ENCODE data around the gene RIPOR3.
A peak's percentile ranks its signal among the peaks of the same experiment; 100 is the strongest.
"Not testable (repeated sequence)": the region's sequence is repeated elsewhere in the genome, so short reads cannot be mapped to it uniquely, and the experiment has no call there.

The RIPOR3 gene

DNA sequence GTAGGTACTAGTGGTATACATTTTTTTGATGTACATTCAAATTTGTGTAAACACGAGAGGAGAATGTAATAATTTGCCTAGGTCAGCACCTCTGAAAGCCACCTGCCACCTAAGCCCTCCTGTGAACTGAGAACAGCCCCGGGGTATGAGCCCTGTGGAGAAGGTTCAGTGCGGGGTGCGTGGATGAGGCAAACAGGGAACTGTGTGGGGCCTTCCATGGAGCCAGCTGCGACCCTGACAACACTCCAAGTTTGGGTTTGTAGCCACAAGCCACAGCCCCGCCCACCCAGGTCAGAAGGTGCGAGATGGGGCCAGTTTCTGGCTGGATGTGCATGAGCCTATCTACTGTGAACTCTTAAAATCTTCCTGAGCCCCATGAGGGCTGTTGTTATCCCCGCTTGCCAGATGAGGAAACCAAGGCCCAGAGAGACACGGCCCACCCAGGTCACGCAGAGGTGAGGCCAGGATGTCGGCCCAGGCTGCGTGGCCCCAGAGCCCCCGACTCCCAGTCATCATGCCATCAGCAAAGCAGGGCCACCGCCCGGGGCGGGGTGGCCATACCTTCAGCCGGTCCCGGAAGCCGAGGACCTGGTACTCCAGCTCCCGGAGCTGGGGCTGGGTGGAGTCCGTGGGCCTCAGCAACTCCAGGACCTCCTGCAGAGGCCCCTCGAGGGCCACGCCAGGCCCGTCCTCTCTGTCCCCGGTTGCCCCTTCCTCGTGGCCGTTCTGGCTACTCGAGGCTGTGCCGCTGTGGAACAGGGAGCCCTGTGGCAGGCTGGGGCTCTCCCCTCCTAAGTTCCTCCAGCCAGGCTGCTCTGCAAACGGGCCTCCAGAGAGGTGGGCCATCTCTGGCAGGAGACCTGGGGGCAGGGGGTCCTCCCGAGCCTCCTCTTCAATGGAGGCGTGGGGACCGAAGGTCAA, 89.6 kb downstream of the RIPOR3 start:
- DNase-seq: no peak

DNA sequence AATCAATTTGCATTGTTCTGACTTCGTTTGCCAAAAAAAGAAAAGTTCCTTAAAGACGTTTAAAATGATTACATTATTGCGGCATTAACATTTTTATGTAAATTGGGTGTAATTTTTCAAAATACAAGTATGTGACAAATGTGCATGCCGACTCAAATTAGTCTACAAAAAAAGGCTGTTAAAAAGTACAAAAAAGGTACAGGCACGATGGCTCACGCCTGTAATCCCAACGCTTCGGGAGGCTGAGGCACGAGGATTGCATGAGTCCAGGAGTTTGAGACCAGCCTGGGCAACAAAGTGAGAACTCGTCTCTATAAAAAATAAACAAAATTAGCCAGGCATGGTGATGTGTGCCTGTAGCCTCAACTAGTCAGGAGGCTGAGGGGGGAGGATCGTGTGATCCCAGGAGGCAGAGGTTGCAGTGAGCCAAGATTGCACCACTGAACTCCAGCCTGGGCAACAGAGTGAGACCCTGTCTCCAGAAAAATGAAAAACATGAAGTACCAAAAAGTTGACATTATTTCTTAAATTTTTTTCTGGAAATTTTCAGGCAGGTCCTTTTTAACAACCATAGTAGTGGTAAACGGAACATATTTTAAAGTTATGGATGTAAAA, 91.0 kb downstream of the RIPOR3 start:
- DNase-seq: no peak

DNA sequence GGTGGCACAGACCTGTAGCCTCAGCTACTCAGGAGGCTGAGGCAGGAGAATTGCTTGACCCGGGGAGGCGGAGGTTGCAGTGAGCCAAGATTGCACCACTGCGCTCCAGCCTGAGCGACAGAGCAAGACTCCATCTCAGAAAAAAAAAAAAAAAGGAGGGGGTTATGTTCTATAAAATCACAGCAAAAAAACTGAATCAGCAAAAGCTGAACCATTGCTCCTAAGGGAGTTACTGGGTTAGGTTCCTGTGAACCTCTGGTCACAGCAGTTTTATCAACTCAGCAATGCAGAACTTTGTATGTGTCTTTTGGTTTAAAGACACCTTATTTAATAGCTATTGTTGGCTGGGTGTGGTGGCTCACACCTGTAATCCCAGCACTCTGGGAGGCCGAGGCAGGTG, 92.6 kb downstream of the RIPOR3 start:
- not testable (repeated sequence) for DNase-seq

DNA sequence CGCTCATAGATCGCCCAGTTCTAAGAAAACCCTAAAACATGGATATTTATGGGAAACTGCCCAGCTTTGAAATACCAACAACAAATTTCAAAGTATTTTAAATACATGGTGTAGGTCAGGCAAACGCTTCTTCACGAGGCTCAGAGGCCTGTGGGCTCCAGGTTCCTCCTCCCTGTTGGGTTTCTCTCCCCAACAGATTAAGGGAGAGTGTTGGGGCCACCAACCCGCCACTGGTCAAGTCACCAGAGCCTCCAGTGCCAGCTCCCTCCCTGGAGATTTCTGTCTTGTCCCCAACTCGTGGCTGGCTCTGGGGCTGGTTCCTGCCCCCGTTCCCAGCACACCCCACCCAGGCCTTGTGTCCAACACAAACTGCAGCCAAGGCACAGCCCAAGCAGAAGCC, 93.3 kb downstream of the RIPOR3 start:
- DNase-seq: no peak

DNA sequence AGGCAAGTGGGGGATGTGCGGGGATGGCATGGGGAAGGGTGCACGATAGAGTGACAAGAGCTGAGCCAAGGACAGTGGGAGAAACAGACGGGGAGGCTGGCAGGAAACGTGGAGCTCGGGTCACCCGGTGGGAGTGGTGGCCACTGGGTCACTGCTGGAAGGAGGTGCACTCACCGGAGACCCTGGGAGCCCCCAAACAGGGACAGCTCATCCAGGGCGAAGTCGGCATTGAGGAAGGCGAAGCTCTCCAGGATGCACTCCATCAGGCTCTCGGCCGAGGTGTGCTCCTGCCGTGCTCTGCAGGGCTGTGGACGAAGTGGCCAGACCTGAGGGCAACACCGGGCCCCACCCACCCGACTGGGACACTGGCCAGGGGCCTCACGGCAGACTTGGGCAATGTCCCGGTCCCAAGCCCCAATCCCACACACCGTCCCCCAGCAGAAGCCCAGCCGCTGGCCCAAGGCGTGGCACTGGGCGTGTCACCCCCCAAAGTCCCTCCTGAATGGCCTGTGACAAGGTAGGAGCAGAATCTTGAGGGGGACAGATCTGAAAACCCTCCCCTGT, 93.9 kb downstream of the RIPOR3 start:
- no peak for DNase-seq

DNA sequence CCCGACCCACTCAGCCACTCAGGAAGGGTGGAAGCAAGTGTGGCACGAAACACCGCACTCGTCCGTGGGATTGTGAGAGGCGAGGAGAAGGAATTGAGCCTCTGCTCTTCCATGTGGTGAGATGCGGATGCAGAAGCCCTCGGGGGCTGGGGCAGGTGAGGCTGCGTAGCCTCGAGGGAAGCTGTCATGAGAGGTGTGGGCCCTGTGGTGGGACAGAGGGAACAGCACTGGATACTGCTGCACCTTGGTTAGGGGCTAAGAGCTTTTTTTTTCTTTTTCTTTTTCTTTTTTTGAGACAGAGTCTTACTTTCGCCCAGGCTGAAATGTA, 94.7 kb downstream of the RIPOR3 start:
- no peak for DNase-seq

DNA sequence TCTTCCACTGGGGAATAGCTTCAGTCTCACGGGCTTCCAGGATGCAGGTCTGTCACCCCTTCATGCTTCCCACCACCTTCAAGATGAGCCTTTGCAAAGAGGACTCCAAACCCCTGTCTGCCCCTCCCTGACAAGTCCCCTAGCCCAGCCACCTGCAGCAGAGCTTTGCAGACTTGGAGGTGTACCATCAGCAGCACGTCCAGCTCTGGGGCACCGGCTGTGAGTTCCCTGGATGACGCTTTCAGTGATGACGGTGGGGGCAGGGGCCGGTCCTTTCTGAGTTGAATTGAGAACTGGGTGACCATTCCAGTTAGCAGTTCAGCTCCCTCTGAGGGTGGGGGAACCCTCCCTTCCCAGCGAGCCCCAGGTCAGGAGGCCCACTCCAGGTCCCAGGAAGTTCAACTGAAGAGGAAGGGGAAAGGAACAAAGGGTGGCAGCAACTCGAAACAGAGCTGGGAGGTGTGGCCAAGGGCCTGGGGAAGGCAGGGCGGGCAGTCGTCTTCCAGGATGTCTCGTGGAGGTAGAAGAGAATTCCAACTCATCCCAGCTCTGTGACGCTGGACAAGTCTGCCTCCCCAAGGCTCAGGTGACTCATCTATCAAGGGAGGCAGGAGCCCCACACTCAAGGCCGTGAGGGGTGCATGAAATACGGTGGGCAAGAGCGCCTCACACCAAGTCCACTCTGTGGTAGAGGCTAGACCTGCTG, 95.2 kb downstream of the RIPOR3 start:
- DNase-seq: no peak

DNA sequence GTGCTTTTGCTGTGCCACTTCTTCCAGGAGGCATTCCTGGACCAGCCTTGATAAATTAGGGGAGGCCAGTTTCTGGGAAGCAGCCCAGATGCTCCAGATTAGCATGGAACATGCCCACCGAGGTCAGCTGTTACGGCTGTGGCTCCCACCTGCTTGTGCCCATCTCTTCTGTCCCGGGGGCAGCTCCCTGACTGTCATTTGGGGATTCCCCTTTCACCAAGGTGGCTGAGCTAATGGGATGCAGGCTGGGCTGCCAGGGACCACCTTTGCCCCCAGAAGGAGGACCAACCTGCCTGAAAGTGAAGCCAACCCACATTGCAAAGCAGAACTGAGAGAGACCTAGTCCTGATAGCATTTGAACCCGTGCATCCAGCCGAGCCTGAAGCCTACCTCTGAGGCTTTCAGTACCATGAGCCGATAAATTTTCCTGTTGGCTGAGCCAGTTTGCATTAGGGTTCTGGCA, 95.9 kb downstream of the RIPOR3 start:
- DNase-seq: no peak

DNA sequence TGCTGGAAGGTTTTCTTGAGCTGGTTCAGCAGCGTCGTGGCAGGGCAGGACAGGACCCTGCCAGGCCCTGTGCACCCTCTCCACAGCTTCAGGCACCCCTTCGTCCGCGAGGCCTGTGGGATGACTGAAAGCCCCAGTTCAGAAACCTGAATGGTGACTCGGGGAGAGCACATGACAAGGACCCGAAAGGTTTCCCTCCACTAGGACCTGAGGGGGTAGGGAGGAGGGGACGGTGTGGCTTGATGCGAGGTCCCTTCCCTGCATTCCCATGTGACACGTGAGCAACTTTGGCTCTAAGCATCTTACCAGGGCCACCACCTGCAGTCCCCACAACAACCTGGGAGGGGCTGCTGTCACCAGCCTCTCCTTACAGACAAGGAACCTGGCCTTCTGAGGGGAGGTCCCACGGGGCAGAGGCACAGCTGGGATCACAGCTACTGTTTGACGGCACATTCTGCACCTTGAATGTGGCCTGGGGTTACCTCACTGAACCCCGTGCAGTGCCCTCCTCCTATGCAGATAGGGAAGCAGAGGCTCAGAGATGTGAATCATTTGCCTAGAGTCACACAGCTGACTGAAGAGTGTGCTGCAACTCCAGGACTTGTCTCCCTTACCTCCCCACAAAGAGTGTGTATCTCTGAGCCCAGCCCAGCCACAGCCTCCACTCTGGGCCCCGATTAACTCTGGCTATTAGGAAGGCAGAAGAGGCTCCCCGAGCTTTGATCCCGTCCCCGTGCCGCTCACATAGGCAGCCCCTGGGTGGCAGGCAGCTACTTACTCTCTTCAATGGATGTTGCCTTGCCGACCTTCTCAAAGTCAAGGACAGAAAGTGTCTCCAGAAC, 96.5 kb downstream of the RIPOR3 start:
- peak; percentile 23 for DNase-seq

DNA sequence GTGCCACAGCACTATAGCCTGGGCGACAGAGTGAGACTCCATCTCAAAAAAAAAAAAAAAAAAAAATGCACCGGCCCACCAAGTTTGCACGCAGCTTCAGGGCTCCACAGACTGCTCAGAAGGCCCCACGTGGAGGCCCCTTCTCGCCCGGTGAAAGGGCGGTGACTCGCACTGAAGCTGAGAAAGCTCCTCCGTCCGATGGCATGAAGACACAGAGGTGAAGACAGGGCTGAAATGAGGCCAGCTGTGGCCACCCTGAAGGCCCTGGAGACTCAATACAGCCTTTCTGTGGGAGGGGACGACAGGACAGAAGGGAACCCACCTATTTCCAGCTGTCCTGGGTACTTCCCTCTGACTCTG, 97.1 kb downstream of the RIPOR3 start:
- DNase-seq: no peak

DNA sequence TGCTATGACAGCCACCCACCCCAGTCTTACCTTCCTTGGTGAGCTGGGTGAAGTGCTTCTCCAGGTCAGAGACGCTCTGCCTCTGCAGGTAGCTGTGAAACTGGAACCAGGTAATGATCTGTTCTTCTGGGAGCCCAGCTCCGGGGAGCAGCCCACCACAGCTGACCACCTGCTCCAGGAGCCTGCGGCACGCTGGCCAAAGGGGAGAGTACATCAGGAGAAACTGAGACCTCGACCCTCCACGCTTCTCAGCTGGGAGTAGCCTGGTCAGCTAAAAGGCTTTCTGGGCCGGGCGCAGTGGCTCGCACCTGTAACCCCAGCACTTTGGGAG, 98.4 kb downstream of the RIPOR3 start:
- DNase-seq: no peak

DNA sequence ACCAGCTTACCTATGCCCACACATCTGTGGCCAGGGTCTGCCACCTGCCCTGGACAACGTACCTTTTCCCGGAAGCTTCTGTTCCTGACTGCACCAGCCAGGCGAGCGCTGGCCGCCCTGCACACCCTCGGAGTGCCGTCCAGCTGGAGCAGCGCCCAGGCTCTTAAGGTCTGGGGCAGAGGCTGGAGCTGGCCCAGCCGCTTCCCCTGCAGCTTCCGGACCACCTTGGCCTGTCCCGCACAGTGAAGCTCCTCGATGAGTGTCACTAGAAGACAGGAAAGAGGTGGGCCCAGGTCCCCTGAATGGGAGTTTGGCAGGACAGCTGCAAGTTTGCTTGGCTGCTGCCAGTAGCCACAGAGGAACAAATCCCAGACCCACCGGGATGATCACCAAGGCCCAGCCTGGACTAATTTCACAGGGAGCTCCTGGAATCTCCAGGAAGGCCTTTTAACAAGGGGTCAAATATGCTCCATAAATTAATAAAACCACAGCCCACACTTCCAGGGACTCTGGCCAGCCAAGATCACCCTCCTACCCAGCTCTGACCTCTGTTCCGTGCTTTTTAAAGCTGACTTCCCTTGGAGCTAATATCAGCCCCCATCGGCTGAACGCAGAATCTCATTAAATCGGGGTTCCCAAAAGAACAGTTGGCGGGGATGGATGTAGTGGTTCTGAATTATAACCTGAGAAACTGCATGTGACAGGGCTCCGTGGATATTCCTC, 98.9 kb downstream of the RIPOR3 start:
- no peak for DNase-seq

DNA sequence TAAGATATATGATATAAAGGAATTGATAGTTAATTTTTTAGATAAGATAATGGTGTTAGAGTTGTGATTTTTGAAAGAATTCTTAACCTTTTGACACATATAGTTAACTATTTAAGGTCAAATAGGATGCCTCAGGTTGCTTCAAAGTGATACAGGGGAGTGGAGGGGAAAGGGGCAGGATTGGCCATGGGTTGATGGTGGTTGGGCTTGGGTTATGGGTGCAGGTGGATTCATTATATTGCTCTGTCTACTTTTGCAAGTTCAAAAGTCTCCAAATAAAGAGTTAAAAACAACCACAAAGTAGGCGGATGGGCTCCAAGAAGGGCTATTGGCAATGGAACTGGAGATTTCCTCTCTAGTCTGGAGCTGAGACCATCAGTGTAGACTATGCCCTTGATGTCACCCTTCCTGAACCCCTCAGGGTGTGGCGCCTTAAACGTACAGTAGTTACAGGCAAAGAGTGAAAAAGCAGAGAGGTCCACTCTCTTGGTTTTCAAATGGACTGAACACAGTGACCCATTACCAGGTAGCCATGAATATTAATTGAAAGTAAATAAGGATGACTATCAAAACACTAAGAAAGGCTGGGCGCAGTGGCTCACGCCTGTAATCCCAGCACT, 100.0 kb downstream of the RIPOR3 start:
- no peak for DNase-seq

DNA sequence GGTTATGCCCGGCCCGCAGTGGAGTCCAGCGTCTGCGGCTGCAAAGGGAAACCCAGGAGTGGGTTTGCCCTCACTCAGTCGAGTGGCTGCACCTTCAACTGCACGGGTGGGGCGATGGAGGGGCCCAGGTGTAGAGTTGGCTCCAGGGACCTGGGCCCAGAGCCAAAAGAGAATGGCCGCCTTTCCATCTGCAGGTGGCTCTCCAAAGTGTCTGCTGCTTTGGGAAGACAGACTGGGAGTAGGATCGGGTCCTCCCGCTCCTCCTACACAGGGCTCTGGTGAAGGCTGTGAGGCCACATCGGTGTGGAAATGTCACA, 101.0 kb downstream of the RIPOR3 start:
- no peak for DNase-seq

DNA sequence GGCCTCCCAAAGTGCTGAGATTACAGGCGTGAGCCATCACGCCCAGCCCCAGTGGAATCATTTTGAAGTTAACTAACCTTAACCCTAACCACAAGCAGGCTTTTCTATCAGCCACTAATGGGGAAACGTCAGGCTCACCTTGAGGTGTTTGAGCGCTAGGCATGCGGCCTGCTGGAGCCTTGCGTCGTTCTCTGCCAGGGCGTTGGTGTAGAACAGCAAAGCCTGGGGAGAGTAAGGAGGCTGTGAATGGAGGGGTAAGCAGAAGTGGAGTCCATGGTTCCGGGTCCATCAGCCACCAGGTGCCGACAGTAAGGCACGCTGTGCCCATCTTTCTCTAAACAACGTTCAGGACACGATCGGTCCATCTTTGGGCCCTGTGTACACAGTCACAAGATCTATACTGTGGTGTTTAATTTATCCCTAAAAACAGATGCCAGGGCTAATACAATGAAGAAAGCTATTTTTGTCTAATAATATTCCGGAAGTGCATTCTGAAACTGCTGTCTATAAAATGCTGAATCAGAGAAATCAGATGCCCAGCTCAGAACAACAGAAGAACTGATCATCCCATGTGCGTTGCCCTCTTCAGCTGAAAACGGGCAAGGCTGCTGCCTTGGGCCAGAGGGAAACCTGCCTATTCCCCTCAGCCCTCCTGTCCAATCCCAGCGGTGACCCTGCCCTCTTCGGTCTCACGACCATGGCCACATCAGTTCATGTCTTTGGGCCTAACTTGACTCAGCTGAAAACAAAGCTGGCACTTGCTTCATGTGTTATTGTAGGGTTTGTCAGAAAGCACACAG, 101.6 kb downstream of the RIPOR3 start:
- no peak for DNase-seq

DNA sequence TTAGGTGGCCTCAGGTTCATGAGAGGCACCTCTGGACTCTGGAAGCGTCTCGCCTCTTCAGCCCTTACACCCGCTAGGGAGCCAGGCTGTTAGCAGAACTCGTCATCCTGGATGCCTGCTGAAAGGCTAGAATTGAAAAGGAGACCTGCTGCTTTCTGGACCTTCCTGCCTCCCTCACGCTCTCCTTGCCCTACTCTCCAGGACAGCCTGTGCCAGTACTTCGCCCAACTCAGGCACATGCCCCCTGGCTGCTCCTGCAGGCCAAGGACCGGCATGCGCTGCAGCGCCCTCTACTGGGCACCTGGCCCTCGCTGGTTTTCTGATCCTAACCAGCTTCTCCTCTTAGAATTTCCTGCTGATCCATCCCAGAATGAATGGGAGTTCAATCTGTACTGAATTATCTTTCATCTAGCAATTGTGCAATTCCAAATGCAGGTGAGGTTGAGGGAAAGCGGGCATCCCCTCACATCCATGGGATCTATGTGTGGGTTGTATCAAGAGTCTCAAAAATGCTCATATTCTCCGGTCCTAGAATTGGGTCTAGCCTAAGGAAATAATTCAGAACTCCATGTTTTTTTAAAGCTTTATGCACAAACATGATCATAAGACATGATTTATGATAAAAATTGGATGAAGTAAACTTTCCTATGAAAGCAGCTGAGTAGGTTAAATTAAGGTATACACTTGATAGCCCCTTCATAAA, 103.2 kb downstream of the RIPOR3 start:
- DNase-seq: peak; percentile 60

DNA sequence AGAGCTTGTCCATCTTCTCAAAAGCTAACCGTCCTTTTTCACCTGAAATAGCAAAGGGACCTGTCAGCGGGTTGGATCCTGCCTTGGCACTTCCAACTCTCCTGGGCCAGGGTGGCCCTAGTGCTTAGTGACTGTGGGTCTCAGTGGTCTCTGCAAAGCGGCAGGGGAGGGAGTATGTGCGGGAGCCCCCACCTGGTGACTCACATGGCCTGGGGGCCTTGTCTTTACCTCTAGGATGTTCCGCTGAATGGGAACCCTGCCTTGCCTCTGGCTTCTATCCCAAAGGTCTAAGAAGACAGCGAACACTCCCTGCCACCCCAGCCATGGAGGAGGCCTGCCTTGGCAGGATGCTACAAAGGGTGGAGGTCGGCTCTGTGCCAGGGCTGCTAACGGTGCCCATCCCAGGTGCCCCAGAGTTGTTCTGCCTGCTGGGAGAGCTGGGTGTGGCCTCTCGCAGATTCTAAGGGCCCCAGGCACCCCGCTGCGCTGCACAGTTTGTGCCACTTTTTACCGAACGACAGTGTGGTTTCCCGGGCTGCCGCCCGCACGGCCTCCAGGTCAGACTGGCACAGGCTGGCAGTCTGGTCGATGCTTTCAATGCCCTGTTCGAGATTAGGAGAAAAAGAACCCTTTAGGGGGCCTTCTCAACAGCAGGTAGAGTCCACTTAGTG, 103.9 kb downstream of the RIPOR3 start:
- no peak for DNase-seq

DNA sequence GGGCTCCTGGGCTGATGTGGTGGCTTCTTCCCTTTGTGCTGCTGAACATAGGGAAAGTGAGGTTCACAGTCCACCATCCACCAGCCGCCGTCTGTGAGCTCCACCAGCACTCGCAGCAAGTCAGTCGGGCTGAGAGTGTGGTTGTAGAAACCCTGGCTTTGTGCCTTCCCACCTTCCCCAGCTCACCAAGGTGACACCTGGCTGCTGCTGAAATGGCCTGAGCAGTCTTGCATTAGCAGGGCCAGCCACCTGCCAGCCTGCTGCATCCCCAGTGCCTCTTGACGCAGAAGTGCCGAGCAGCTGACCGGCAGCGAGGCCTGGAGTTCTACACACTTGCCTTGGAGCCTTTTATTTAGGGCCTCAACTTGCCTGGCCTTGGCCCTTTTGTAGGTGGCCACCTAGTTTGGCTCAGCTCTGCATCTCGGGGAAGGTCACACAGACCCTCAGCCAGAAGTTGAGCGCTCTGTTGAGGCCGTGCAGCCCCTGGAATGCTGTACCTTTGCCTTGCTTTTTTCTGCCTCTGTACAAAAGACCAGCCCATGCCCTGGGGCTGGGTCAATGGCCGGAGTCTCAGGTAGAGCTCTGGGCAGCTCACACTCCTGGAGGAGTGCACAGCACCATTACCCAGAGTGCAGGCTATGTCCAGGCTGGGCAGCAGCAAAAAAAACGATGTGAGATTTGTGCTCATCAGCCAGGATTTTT, 104.7 kb downstream of the RIPOR3 start:
- DNase-seq: no peak

DNA sequence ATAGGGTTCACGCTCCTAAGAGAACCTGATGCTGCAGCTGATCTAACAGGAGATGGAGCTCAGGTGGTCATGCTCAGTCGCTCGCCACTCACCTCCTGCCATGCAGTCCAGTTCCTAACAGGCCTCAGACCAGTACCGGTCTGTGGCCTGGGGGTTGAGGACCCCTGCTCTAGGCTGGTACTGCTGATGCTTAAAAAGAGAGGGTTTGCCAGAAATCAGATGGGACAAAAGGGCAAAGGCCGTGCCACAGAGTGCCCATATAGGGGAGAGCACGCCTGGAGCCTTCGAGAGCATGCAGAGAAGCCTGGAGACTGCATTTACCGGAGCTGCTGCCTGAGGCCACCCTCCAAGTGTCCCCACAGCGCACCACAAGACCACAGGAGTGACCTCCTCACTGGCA, 105.7 kb downstream of the RIPOR3 start:
- DNase-seq: no peak
